Caki2 (cell line): ENCODE measurements around the gene VPS35L. TPM values are rescaled to one million over a fixed set of nuclear protein-coding genes. Genes with fewer than 3 reads are reported as not detected.
"Not testable (repeated sequence)": the region's sequence is repeated elsewhere in the genome, so short reads cannot be mapped to it uniquely, and the experiment has no call there.

Experiments used
- DNase-seq: peaks from one replicate; pipeline ENCODE4 v3.0.0-alpha.2; 2015; ENCODE audit warnings: low read depth
- in situ Hi-C: cut with HindIII; loops from 2 replicates; pipeline ENCODE4 v1.10.0; 2016; ENCODE audit warnings: low sequenced_read_pairs, low pct_unique_long_range_greater_than_20kb, mixed read lengths
- total RNA-seq: library from RNA; depleted of rRNA; stranded (reverse); fragments of >200 nt; shearing (Covaris generic); gene quantifications from 2 replicates; pipeline ENCODE4 v1.2.3, GENCODE V29; 2014; ENCODE audit warnings: low replicate concordance

Gene VPS35L
- total RNA-seq, 1 experiment from 2014 or later, result 20.7 TPM

DNA sequence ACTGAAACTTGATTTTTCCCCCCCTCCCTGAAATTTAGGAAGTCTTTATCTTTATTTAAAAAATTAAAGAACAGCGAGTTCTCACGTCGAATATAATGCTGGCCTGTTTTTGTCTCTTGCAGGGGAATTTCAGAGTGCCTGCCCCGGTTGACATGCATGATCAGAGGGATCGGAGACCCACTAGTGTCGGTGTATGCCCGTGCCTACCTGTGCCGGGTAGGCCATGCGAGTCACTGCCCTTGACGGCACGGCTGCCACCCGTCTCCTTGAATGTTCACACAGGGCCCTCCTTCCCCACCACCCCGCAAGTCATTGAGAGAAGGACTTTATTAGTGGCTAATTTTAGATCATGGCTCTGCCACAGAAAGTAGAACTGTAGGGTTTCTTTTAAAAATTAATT lies 54.7 kb downstream of the VPS35L start:
- in situ Hi-C loops, result no loop called here
- DNase-seq, result no peak

DNA sequence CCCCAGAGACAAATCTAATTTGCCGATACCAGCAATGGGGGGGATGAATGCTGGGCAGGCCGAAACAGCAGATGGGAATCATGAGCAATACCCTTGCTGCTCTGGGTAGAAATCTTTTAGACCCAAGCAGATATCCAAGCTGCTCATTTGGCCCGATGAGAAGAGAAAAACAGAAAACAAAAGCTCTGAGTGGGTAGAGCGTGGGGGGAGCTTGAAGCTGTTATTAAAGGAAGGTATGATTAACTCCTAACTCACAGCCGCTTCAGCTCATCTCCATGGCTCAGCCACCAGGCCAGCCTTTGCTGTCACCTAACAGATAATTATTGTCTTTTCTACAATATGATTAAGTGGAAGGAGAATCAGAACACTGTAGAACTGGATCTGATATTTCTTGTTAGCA lies 58.3 kb downstream of the VPS35L start:
- DNase-seq, result no peak
- in situ Hi-C loops, result no loop called here

DNA sequence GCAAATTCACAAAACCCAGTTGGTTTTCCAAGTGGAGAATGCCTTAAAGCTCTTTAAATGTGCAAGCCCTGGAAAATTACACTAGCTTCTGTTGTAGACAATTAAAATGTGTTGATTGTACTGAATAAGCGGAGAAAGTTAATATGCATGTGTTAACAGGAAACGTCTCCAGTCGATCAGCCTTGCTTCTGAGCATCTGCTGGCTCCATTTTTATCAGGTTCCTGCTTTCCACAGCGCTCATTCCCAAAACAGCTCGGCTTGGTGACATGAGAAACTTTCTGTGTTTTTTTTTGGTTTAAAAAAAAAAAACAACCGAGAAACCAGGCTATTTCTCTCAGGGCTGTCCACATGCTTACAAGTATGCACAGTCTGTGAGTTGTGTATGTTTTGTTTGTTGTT lies 60.7 kb downstream of the VPS35L start:
- DNase-seq, result no peak
- in situ Hi-C loops, result no loop called here

DNA sequence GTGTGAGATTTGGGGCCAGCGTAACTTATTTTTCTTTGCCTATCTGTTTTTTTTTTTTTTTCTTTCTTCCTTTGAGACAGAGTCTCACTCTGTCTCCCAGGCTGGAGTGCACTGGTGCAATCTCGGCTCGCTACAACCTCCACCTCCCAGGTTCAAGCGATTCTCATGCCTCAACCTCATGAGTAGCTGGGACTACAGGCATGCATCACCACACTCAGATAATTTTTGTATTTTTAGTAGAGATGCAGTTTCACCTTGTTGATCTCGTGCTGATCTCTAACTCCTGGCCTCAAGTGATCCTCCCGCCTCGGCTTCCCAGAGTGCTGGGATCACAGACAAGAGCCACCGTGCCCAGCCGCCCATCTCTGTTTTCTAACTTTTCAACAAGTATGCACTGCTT lies 63.4 kb downstream of the VPS35L start:
- in situ Hi-C loops, result no loop called here
- no peak for DNase-seq

DNA sequence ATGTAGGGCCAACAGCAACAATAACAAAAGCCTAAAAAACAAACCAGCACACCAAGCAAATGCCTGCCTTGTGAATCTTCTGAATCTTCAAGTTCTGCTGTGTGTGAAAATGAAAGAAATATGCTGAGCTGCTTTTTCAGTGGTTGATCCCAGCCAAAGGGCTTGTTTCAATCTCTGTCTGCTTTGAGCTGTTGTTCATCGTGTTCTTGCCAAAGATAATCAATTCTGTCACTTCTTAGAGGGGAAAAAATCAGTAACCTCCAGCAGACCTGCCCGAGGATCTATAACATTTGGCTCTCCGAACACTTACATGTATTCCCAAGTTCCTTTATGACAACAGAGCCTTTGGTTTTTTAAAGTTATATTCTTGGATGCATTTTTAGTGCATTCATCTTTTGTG lies 65.9 kb downstream of the VPS35L start:
- in situ Hi-C loops, result no loop called here
- no peak for DNase-seq

DNA sequence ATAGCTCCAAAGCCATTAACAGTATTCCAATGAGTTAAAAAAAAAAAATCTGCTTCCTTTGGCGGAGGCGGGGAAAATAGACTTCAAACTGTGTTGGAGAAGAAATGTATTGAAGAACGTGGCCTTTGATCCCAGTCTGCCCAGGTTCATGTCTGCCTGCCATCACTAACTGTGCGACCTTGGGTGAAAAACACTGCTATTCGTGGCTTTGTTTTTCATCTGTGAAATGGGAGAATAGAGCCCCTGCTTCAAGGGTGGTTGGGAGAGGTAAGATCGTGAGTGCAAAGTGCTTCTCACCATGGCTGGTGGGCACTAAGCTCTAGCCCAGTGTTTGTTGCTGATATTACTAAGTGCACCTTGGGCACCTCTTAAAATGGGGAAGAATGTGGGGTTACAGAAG lies 69.5 kb downstream of the VPS35L start:
- in situ Hi-C loops, result no loop called here
- no peak for DNase-seq

DNA sequence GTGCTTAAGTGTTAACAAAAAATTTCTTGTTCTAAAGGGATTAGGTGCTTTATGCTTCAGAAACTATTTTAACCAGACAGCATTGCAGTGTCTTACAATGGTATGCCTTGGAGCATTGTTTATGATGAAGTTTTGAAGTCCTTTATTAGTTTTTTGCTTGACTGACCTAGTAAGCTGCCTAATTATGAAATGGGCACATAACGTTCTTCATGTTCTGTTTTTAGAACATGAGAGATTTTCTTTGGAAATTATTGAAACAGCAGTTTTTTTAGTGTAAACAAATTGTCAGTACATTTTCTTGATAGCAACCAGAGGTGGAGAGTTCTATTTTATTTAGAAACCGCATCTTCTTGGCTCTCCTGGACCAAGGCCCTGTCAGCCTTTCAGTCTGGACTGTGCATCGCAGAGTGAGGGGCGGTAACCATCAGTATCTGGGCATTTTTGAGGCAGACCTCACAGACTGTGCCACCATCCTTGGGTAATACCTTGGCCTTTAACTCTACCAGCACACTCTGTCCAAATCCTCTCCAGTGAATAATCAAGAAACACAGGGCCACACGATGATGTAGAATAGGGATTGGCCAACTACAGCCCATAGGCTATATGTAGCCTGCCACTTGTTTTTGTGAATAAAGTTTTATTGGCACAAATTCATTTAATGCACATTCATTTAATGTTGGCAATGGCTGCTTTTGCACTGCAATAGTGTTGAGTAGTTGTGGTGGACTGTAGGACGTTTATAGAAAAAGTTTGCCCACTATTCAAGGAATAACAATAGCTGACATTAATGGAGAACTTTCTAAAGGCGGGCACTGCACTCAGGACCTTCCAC lies 81.1 kb downstream of the VPS35L start:
- in situ Hi-C loops, result no loop called here
- DNase-seq, result no peak

DNA sequence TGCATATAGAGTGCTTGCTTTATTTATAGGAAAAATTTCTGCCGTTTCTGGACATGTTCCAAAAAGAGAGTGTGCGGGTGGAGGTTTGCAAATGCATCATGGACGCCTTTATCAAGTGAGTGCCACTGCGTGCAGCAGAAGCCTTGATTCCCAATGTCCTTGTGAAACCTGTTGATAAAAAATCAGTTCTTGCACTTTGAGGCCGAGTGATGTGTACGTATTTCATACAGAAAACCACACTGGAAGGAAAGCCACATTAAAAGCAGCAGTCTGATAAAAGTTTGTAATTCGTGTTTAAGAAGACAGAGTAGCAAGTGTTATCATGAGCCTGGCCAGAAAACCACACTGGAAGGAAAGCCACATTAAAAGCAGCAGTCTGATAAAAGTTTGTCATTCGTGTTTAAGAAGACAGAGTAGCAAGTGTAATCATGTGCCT lies 84.5 kb downstream of the VPS35L start:
- in situ Hi-C loops, result no loop called here
- no peak for DNase-seq

DNA sequence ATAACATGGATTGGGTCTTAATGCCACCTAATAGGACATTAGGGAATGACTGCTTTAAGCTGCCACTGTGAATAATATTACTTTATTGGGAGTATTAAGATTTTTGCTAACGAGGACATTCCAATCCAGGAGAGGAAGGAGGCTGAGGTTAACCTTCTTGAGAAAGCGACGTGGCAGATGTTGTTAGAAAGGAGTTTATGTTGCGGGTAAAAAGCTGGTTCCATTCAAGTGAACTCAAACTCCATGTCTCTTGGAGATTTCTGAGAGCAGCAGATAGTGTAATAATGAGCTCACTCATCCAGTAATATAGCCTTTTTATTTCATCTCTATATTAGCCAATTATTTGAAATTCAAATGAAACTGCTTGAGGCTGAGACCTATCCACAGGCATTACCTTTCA lies 87.0 kb downstream of the VPS35L start:
- no peak for DNase-seq
- in situ Hi-C loops, result no loop called here

DNA sequence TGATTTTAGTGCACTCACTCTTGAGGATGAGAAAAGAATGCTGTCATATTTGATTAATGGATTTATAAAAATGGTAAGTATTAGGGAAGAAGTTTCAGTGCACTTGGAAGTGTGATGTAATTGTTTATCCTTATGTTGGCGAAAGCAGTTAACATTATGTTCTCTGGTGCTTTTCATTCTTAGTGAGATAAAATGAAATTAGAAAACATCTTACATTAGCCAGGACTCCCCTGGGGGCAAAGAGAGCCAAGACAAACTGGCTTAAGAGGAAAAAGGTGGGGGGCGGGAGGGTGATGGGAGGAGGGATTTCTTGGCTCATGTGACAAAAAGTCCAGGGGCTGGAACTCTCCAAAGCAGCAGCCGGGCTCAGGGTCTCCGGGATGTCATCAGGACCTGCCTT lies 89.4 kb downstream of the VPS35L start:
- no peak for DNase-seq
- in situ Hi-C loops, result no loop called here

DNA sequence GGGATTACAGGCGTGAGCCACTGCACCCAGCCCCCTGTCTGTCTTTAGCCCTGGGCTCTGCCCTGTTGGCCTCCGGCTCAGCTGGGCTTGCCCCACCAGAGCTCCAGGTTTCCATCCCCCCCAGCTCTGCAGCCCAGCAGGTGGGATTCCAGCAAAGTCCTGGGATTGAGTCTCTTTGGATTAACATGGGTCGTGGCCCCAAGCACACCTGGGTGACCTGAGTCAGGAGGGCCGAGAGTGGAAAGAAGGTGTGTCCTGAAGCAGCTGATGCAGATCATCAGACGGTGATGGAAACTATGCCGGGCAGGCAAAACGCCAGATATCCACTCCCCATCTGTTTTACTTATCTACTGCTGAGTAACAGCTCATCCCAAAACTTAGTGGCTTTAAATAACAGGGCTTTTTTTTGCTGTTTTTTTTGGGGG lies 90.1 kb downstream of the VPS35L start:
- in situ Hi-C loops, result no loop called here
- DNase-seq, result no peak

DNA sequence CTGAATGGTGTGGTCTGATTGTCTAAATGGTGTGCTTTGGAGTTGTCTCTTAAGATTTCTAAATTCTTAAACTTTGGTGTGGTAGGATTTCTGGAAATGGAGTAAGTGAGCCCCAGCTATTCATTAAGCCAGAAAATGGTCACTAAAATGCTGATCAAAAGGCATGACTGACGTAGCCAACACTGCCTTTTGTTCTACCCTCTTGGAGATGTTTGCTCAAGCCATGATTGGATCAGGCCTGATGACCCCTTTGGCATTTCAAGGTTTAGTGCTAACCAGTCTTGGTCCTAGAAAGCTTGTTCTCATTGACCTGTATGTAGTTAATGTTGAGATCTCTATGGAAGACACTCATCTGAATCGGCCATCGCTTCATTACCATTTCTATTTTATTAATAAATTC lies 94.5 kb downstream of the VPS35L start:
- DNase-seq, result no peak
- in situ Hi-C loops, result no loop called here

DNA sequence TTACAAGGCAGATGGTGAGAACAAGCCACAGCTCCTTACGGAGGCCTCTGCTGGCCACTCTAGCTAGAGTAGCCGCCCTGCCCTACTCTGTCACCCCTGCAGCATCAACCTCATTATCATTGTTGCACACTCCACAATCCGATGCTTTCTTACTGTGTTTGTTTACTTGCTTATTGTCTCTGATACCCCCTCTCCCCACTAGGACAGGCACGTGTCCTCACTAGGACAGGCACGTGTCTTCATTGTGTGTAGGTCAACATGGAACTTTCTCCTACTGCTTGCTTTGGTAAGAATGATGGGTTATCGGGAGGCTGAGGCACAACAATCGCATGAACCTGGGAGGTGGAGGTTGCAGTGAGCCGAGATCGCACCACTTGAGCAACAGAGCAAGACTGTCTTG lies 98.6 kb downstream of the VPS35L start:
- DNase-seq, result peak; percentile 41
- in situ Hi-C loops, result no loop called here

DNA sequence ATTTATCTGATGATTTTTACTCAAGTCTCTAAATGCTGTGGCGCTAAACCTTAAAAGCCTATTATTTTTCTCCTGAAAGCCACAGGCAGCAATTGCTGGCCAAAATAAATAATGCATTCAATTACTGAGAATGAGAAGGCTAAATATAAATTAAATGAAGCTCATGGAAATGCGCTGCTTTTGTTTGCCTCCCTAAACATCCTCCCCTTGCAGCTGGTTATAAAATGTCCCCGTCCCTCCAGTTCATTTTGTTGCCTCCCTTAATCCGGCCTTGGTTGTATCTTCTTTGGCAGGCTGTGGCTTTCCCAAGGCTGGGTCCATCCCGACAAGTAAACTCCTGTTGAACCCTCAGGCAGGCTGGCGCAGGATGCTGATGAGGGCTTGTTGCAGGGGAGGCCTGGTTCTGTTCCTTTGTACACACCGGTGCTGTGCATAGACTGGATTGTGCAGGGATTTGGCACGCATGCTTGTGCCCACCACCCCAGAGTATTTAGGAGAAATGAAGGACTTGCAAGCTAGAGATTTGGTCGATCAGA lies 99.8 kb downstream of the VPS35L start:
- in situ Hi-C loops, result no loop called here

DNA sequence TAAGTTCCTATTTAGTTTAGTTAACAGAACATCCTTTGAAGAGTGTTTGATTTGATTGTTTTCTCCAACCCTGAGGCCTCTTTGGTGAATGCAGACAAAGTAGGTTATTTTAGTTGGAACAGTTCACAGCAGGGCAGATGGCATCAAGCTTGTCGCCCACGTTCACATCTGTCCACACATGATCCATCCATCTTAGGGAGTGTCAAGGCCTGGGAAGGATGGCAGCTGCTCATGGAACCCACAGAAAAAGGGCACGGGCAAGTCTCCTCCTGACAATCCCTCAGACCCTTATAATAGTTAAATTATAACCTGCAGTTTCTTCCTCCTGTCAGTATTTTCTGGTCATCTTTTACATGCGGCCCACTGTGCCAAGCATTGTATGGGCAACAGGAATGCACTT lies 102.3 kb downstream of the VPS35L start:
- no peak for DNase-seq
- in situ Hi-C loops, result no loop called here

More for the DNA sequence above, 99.8 kb downstream of the VPS35L start:
- DNase-seq, result peak; percentile 10

DNA sequence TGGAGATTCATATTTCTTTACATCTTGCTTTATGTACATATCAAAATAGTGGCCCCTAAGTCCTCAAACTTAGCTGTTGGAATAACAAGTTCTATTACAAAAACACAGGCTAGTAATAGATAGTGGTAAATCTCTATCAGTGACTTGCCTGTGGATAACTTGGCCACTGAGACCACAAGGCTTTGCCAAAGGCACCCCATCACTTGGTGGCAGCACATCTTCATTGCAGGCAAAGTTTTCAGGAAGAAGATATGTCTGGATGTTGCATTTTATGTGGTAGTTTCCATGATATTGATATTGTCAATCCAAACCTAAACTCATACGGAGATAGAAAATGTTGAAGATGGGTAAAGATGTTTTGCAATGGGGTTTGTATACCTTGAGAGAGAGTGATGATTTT lies 104.1 kb downstream of the VPS35L start:
- no peak for DNase-seq
- in situ Hi-C loops, result no loop called here

DNA sequence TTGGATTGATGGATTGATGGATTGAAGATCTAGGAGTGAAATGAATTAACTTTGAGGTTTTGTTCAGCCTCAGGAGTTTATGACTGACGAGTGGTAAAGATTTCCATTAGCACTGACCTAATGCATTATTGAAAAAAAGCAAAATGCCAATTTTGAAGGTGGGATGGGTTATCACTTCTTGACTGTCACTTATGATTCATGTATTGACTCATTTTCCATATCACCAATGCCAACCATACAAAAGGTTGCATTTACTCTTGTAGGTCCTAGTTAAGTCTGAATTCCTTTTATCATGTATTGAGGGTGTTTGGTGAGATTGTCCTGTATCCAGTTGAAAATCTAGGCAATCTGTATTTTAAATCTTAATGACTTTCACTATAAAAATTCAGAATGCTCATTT lies 104.9 kb downstream of the VPS35L start:
- DNase-seq, result no peak
- in situ Hi-C loops, result no loop called here

DNA sequence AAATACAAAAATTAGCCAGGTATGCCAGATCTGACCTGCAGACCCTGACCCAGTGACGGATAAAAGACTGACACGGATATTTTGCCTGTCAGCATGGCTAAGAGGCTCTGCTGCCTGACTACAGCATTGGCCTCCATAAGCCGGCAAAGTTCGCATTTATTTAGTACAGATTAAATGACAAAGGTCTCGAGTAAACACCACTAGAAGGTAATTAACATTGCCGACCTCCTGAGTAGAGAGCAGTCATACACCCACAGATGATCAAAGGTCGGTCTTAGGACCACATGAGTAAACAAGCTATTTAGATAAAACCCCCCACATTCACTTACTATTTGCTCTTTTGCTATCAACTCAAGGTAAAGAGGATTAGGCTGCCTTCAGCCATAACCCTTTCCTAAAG lies 106.8 kb downstream of the VPS35L start:
- in situ Hi-C loops, result no loop called here

DNA sequence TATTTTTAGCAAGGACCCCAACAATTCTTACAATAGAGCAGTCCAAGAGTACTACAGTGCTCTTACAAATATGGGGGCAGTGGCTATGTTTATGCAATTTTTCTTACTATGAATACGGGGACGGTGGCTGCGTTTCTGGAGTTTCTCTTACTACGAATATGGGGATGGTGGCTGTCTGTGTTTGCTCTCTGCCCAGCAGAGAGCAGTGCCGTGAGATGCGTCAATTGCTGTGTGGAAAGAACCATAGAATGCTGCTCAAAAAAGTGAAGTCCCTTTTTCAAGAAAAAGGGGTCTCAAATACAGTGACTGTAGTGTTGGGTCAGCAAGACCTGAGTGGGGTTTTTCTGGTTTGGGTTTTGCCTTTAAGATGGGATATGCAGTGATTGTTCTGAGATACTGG lies 108.7 kb downstream of the VPS35L start:
- no peak for DNase-seq
- in situ Hi-C loops, result no loop called here

More for the DNA sequence above, 106.8 kb downstream of the VPS35L start:
- DNase-seq, result no peak

DNA sequence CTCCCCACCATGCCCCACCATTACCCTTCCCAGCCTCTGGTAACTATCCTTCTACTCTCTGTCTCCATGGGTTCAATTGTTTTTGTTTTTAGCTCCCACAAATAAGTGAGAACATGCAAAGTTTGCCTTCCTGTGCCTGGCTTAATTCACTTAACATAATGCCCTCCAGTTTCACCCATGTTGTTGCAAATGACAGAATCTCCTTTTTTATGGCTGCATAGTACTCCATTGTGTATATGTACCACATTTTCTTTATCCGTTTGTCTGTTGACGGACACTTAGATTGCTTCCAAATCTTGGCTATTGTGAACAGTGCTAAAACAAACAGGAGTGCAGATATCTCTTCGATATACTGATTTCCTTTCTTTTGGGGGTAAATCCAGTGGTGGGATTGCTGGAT lies 109.8 kb downstream of the VPS35L start:
- in situ Hi-C loops, DNase-seq: not testable (repeated sequence)
